HG03378 (cell line): ENCODE measurements around the gene CACNA2D2.

Experiments used
- ATAC-seq: cut with Tn5 transposase; IDR thresholded peaks from one replicate; pipeline ENCODE4 v1.9.1; 2021; ENCODE audit warnings: mild to moderate bottlenecking, moderate library complexity; ENCODE audit not compliant: unreplicated experiment

Gene CACNA2D2

DNA sequence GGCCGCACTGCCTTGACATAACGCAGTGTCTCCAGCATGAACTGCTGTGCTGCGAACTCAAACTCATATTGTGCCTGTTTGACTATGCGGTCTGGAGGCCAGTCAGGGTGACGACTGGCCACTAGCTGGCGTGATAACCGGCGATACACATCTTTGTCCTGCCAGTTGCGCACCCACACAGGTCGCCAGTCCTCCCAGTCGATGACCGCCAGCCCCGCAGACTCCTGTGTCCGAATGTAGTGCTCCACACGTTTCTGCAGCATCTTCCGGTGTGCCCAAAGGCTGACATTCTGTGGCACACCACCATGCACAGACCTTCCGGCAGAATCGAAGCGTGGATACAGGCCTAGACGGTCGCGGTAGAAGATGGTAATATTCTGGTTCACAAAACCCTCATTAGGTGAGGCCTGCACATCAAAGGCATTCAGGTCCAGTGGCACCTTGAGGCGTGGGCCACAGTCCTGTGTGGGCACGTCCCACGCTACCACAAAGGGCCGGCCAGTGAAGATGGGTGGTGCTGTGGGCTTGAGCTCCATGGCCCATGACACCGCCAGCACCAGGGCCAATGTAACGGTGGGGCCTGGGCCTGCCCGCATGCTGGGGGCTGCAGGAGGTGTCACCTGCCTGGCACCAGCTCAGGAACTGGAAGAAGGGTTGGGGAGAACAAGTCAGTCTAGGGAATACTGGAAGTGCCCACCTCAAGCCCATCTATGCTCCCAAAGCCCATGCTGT is 183.4 kb downstream of the CACNA2D2 start:
- ATAC-seq = no peak

DNA sequence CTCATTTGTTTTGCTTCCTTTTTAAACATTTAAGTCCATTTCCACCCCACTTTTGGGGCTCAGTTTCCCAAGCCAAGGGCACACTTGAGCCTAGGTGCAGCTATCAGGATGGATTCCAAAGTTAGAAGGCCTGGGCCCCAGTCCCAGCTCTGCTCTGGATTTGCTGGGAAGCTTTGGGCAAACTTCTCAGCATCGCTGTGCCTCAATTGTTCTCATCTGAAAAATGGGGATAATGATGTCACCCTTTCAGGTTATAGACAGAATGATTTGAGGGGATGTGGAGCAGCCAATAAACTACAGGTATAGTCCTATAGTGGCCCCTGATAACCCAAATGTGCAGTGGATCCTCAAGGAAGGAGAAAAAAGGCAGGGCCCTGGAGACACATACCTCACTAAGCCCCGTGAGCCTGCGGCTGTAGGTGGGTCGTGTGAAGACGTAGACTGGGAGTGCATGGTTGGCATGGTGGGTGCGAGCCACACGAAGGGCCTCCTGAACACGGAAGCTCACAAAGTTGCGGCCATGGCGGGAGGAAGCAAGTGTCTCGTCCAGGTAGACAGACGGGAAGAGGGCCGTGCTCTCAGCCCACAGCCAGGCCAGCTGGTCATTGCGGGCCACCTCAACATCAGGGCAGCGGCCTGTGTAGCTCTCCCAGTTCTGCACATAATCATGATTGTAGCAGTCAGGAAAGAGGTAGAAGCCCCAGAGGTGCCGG is 184.1 kb downstream of the CACNA2D2 start:
- no peak for ATAC-seq

DNA sequence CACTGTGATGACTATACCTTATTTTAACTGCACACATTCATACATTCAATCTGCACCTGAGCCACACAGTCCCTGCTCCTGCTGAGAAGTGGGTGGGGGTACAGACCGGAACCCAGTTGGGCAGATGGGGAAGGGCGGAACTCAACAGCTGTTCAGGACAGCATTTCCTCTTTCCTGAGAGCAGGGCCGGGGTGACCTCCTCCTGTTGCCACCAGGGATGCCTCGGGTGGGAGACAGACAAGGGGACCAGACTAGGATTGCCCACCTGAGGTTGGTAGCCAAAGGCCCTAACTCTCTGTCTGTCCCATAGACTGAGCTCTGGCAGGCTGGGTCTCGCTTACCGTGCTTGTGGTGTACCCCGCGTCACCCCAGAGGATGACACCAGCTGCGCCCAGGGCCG is 184.8 kb downstream of the CACNA2D2 start:
- no peak for ATAC-seq

DNA sequence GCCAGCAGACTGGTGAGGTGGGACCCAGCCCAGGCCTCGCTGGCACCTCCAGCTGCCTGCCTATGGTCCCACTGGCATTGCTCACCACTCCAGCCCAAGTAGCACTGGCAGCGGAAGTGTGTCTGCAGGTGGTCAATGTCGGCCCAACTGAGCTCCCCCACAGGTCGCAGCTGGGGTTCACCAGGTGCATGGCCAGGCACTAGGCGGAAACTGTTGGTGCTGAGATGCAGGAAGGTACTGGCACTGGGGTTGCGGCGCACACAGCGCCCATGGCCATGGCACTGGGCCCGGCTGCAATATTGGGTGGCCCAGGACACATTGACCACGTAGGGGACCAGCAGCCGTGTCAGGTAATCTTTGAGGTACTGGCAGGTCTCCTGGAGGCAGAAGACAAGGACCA is 185.3 kb downstream of the CACNA2D2 start:
- no peak for ATAC-seq

DNA sequence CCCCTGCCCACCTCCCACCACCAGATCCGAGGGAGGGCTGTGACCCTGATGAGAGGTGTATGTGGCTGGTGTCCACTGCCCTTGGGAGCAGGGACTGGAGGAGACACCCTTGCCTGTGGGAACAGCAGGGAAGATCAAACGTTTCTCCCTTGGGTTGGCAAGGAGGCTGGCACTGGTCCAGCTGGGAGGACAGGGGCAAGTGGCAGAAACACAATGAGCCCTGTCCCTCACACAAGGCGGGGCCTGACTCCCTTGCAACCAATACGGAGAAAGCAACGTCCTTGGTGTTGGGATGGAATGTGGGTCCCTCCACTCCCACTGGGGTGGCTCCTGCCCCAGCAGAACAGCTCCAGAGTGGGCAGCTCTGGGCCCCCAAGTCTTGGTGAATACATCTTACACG is 186.1 kb downstream of the CACNA2D2 start:
- no peak for ATAC-seq

DNA sequence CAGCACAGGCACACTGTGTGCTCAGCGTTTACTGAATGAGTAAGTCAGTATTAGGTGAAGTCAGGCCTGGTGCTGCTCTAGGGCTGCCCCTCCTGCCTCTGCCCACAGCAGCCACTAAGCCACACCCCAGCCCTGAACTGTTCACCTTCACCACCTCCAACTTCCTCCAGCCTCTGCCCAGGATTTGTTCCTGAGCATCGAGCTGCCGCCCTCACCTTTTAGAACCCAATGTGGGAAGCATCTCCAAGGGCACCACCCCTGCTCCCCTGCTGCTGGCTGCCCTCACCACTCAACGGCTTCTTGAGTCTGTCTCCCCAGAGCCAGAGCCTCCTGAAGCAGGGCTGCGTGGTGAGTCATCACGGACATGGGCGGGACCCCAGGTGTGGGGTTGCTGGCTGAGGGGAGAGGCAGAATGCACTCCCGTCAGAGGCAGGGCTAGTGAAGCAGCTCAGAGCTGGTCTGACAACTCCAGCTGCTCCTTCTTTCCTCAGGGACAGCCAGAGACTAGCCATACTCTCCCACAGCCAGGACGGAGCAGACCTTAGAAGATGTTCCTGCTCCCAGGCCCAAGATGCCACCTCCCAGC is 186.7 kb downstream of the CACNA2D2 start:
- no peak for ATAC-seq

DNA sequence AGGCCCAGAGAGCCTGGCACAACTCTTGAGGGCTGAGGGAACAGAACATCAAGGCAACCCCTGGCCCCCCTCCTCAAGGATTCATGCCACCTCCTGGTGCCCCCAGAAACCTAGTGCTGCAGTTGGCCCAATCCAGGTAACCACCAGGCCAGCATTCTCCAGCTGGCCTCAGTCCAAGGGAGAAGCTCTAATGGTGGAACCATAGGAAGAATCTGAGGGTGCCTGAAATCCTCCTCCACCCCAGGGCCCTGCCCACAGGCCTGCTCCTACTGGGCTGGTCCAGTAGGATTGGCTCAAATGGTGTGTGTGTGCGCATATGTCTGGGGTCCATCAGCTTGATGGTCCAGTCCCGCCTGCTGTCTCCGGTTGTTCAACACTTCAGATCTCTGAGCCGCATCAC is 188.6 kb downstream of the CACNA2D2 start:
- no peak for ATAC-seq

DNA sequence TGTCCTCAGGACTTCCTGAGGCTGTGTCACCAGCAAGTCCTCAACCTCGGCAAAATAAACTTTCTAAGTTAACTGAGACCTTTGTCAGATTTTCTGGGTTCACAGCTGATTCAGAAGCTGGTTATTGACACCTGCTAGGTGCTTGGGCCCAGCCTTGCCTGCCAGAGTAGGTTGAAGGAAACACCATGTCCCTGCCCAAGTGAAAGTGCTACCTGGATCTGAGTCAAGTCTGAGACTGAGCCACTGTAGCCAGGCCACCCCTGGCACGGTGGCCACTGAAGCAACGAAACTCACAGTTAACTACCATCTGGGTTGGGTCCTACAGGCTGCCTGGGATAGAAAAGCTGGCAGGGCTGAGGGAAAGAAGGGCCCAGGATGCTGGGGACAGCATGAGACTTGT is 189.1 kb downstream of the CACNA2D2 start:
- no peak for ATAC-seq
